8988T (cell line): ENCODE results near the gene COPS3.
"Not testable (repeated sequence)": the region's sequence is repeated elsewhere in the genome, so short reads cannot be mapped to it uniquely, and the experiment has no call there.

ENCODE experiments used
- DNase-seq: peaks from one replicate; pipeline ENCODE4 v3.0.0; 2011

The COPS3 gene

DNA sequence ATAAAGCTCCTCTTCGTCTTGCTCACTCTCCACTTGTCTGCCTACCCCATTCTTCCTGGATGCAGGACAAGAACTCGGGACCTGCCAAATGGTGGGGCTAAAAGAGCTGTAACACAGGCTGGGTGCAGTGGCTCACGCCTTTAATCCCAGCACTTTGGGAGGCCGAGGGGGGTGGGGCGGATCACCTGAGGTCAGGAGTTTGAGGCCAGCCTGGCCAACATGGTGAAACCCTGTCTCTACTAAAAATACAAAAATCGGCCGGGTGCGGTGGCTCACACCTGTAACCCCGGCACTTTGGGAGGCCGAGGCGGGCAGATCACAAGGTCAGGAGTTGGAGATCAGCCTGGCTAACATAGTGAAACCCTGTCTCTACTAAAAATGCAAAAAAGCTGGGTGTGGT lies 20.6 kb upstream of the COPS3 start:
- DNase-seq, result not testable (repeated sequence)

- peak; percentile 78 for DNase-seq
These were observed 19.9 kb upstream of the COPS3 start for GRCh38 chr17:17300624-17301568.

GRCh38 chr17:17298108-17298507 lies 17.1 kb upstream of the COPS3 start:
- no peak for DNase-seq

- DNase-seq, result no peak
These were observed 16.2 kb upstream of the COPS3 start for GRCh38 chr17:17297217-17297616.

DNA sequence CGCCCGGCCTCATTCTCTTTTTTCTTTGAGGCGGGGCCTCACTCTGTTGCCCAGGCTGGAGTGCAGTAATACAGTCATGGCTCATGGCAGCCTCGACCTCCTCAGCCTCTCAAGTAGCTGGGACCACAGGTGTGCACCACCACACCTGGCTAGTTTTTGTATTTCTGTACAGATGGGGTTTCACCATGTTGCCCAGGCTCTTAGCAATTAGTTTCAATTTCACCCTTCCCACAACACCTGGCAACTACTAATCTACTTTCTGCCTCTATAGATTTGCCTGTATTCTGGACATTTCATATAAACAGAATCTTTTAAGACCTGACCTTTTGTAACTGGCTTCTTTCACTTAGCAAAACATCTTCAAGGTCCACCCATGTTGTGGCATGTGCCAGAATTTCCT lies 14.1 kb upstream of the COPS3 start:
- no peak for DNase-seq

- DNase-seq, result no peak
These were observed 8.7 kb upstream of the COPS3 start for GRCh38 chr17:17289701-17290100.

DNA sequence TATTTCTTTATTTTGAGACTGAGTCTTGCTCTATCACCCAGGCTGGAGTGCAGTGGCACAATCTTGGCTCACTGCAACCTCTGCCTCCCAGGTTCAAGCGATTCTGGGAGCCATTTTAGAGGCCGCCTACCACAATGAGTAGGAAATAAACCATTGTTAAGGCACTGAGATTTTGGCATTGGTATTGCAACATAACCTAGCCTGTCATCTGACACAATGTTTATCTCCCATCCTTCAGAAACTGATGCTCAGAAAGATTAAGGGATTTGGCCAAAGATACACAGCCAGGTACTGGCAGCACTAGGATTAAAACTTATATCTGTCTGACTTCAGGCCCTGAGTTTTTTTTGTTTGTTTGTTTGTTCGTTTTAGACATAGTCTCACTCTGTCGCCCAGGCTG lies 8.0 kb upstream of the COPS3 start:
- DNase-seq, result no peak

DNA sequence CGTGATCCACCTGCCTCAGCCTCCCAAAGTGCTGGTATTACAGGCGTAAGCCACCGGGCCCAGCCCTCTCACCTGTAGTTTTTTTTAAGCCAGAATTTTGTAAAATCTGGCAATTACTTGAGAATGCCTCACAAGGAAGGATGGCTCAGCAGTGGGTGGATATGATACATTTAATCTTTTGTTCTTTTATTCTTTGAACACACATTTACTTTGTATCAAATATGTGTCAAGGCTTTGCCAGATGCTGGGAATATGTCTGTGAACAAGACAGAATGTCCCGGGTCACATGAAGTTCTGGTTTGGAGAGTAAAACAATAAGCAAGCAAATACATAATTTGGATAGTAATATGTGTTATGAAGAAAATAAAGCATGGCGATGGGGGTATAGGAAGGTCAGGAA lies 4.9 kb upstream of the COPS3 start:
- DNase-seq, result no peak

DNA sequence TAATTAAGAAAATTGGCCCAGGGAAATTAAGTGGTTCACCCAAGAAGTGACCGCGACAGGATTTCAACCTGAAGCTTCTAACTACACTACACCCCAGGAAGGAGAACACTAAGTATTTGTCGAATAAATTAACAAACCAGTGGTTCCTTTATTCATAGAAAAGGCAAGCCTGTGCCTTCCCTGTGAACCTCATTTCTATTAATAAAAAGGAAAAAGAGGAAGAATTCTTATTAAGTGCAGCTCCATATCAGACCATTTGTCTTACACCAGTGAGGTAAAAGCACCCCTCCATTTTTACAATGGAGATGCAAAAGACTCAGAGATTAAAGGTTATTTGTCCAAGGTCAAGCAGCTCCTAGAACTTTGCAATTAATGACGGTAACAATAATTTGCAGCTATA lies 1.7 kb downstream of the COPS3 start:
- no peak for DNase-seq

GRCh38 chr17:17277431-17277830 lies 3.6 kb downstream of the COPS3 start:
- not testable (repeated sequence) for DNase-seq

DNA sequence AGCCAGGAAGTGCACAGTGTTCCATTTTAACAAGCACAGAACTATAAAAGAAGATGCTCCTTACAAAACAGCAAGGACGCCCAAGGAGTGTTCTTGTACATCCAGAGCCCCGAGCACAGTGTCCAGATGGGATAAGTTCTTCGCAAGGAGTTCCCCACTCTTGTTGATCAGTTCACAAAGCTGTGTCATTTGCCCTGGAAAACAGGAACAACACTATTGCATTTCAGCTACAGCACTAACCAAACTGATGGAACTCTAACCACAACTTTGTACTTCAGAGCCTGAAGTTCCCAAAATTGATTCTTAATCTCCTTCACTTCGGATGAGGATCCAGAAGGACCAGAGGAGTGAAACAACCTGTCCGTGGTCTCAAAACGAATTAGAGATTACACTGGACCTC lies 5.1 kb downstream of the COPS3 start:
- DNase-seq, result no peak

DNA sequence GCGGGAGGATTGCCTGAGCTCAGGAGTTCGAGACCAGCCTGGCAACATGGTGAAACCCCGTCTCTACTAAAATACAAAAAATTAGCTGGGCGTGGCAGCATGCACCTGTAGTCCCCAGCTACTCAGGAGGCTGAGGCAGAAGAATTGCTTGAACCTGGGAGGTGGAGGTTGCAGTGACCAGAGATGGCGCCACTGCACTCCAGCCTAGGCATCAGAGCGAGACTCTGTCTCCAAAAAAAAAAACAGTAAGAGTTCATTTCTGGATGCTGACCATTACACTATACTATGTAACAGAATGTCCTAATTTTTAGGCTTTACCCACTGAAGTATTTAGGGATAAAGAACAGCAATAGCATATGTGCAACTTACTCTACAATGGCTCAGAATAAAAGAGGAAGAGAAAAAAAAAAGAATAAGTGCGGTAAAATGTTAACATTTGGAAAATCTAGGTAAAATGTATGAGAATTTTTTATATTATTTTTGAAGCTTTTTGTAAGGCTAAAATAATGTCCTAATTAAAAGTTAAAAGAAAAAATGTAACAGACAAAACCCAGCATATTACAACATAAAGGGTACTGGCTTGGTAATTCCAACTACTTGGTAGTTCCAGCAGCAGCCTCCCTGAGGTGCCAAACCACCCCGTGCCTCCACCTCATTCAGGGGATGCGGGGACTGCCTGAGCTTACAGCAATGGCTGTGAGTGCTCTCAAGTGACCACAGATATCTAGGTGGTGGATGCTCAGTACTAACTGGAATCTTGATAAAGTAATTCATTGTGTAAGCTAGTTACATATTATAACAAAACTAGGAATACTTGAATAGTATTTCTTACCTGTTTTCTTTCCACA lies 10.9 kb downstream of the COPS3 start:
- no peak for DNase-seq

DNA sequence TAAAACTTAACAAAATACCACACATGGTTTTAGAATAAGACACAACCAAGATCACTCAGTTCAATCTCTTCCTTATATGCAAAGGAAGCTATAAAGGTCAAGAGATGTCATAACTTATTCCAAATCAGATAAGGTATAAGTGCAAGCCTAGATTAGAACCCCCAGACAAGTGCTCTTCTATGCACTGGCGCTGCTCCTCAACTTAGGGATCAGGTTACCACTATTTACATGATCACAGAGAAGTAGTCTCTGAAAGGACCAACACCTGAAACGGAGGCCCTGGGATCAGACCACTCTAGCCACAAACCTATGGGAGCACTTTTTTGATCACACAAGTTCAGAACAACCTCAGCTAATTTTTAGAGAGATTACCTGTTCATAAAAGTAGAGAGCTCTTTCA lies 16.6 kb downstream of the COPS3 start:
- no peak for DNase-seq

GRCh38 chr17:17258998-17259397 lies 22.0 kb downstream of the COPS3 start:
- DNase-seq, result no peak

DNA sequence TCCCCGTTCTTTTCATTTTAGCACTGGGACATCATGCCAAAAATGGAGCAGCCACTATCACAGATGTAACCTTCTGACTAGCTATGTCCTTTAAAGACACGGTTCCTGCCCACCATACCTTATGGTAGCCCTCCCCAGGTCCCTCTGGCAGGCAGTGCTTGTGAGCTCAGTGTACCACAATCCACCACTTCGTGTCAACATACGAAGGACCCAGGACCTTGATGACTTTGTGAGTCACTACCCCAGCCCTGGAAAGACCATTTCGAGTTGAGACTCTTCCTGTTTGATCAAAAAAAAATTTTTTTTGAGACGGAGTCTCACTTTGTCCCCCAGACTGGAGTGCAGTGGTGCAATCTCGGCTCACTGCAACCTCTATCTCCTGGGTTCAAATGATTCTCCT lies 23.0 kb downstream of the COPS3 start:
- DNase-seq, result no peak

DNA sequence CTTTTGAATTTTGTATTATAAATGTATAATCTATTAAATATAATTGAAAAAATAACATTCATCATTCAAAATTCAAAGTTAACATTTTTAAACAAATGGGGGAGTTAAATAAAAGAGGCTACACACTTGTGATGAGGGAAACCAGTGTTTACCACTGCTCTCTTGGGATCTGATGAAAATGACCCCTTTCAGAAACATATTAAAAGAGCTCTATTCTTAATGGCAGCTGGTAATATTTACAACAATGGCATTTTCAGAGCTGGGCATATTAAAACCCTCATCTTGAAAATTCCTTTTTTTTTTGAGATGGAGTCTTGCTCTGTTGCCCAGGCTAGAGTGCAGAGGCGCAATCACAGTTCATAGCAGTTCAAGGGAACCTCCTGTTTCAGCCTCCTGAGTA lies 24.7 kb downstream of the COPS3 start:
- DNase-seq, result no peak

- DNase-seq, result not testable (repeated sequence)
These were observed 25.4 kb downstream of the COPS3 start for GRCh38 chr17:17255689-17256088.

DNA sequence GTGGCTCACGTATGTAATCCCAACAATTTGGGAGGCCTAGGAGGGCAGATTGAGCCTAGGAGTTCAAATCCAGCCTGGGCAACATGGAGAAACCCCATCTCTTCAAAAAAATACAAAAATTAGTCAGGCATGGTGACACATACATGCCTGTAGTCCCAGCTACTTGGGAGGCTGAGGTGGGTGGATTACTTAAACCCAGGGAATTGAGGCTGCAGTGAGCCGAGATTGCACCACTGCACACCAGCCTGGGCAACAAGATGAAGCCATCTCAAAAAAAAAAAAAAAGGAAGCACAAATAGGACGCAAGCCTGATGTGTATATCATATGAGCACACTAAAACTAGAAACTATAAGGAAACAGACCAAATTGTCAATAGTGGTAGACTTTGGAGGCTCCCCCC lies 27.0 kb downstream of the COPS3 start:
- DNase-seq, result no peak

- no peak for DNase-seq
These were observed 27.6 kb downstream of the COPS3 start for GRCh38 chr17:17253406-17253805.

GRCh38 chr17:17252149-17252661 lies 28.8 kb downstream of the COPS3 start:
- no peak for DNase-seq

DNA sequence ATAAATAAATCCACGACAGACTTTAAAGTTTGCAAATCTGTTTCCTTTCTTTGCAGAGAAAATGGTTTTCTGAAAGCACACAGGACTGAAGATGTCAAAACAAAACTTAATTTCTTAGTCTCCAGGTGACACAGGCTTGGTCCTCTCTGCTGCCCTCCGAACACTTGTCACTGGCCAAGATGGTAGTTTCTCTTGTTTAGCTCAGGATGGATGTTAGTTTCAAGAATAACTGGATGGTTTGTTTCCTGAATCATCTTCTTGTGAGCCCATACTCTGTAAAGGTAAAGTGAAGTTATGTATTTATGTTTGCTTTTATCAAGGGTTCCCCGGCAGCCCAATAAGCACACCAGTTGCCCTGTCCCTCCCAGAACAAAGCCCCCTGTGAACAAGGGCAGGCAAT lies 34.2 kb downstream of the COPS3 start:
- DNase-seq, result no peak

DNA sequence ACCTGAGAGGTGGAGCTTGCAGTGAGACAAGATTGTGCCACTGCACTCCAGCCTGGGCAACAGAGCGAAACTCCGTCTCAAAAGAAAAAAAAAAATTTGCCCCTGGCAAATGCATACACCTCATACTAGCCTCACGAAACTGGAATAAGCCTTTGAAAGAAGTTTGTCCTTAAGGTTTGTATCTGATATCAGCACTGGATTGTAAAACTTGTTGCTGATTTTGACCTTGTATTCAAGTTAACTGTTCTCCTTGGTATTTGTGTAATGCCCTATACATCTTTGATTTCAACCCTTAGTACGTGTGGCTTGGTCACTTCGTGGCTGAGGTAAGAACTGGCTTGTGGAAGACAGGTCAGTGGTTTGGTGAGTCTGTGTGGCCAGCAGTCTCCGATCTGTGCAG lies 37.9 kb downstream of the COPS3 start:
- DNase-seq, result no peak

GRCh38 chr17:17242246-17242645 lies 38.8 kb downstream of the COPS3 start:
- DNase-seq, result no peak

DNA sequence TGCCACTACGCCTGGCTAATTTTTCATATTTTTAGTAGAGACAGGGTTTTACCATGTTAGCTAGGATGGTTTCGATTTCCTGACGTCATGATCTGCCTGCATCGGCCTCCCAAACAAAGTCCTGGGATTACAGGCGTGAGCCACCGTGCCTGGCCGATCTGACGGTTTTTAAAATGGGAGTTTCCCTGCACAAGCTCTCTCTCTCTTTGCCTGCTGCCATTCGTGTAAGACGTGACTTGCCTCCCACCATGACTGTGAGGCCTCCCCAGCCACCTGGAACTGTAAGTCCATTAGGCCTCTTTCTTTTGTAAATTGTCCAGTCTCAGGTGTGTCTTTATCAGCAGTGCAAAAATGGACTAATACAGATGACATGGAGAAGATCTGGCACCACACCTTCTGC lies 39.4 kb downstream of the COPS3 start:
- no peak for DNase-seq
